GM21447 (cell line): ENCODE results near the gene MAP10.

Source experiments
- ATAC-seq: cut with Tn5 transposase; IDR thresholded peaks from one replicate; pipeline ENCODE4 v1.9.1; 2021; ENCODE audit not compliant: unreplicated experiment

Gene MAP10

DNA sequence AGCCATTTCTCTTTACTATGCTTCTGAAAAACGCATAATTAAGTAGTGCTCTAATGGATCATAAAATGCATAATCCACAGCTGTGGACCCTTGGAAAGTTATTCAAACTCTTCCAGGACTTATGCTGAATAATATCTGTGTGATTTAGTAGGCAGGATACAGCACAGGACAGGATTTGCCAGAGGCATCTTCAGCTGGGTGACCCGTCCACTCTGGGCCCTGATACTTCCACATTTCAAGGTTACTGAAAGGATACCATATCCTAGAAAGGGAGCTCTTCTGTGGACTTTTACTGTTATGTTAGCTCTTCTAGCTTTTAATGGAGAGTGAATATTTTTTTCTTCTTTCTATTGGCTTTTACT, 49.6 kb downstream of the MAP10 start:
- no peak for ATAC-seq

DNA sequence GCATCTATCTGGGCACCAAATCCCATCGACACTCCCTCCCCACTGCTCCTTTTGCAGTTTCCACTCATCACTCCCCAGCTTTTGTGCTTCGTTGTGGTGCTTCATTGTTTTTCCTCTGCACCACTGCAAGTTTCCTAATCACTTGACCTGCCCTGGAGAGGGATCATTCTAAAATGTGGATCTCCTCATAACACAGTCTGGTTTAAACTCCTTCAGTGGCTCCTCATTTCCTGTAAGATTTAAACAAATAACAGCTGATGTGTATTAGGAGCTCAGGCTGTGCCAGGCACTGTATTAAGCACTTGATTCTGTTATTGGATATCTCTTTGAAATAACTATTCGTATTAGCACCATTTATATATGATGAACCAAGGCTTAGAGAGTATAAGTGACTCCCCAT, 51.3 kb downstream of the MAP10 start:
- ATAC-seq, result no peak
